ENCODE results near the gene GALC. TPM values are rescaled to one million over a fixed set of nuclear protein-coding genes. Genes with fewer than 3 reads are reported as not detected.

GALC gene
- total and polyA plus RNA-seq, 9 of the 15 experiments (the other 6 are each of a cell fraction or from before 2014, with no cell fraction given) = 1.6 to 15.0 (median 7.3) TPM

DNA sequence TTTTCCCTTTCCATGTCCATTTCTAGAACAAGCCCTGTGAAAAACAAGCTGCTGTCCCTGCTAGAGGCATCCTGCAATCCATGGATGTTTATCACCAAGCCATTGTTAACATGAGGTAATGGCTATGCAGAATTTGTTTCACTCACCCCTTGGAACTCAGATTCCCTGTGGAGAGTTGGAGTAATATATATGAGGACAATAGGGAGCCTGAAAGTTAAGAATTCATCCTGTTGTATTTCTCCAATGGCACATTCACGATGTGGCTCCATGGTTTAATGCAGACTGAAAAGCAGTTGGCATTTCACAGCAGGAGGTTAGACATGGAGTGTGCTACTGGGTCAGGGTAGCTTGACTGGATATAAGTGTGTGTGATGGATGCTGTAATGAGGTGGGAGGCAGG, 44.3 kb upstream of the GALC start (continued):
- TF ChIP-seq, protein P1, sequence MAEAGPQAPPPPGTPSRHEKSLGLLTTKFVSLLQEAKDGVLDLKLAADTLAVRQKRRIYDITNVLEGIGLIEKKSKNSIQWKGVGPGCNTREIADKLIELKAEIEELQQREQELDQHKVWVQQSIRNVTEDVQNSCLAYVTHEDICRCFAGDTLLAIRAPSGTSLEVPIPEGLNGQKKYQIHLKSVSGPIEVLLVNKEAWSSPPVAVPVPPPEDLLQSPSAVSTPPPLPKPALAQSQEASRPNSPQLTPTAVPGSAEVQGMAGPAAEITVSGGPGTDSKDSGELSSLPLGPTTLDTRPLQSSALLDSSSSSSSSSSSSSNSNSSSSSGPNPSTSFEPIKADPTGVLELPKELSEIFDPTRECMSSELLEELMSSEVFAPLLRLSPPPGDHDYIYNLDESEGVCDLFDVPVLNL (CRISPR knock-in tag; IDR thresholded peaks at IDR 0.05; ENCODE audit: low read depth) = no peak
- TF ChIP-seq SAFB2 (IDR thresholded peaks at IDR 0.05; ENCODE audit: borderline replicate concordance, low read depth, low read length, severe bottlenecking) = no peak
- TF ChIP-seq MAFK (IDR thresholded peaks at IDR 0.05; ENCODE audit: low read length) = no peak
- TF ChIP-seq DMBX1 (CRISPR knock-in tag; IDR thresholded peaks at IDR 0.05; ENCODE audit: borderline replicate concordance) = no peak

DNA sequence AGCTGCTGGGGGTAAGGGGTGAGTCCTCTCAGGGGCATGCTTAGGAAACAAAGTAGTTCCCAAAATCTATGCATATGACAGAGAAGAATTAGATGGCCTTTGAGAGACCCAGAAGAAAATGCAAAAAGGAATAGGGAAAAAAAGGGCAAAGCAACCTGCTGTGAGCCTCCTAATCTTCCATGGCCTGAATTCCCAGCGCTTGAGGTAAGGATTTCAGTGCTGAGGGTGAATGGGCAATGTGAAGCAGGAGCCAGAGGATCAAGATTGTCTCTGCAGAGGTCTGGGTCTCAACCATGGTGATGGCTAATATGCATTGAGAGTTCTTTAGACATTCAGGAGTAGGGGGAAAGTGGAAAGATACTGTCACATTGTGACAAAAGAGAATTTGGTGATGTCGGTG, 43.4 kb upstream of the GALC start:
- Histone ChIP-seq H3K4me2 (ENCODE audit: insufficient read depth, low read length) (no peak overlapping the region), H4K20me1 (replicated peaks; ENCODE audit: control insufficient read depth, insufficient read depth, low read length) (no peaks in the 10 kb centered on the region), H3K9me3 (replicated peaks; ENCODE audit: control insufficient read depth, insufficient read depth, low read depth, low read length) (no peaks in the 10 kb centered on the region), H3K36me3 (ENCODE audit: control insufficient read depth, insufficient read depth, low read length) (no peaks in the 10 kb centered on the region), H3K9me1 (ENCODE audit: control insufficient read depth, insufficient read depth, low read length) (no peaks in the 10 kb centered on the region), H3K9ac (ENCODE audit: insufficient read depth in 1 of 2, low read depth in 2 of 2, low read length in 2 of 2) (no peak overlapping the region), H3K27ac (ENCODE audit: extremely low read depth, low read depth, low read length) (no peak overlapping the region), H3K4me1 (replicated peaks in 1 of 2; ENCODE audit: control insufficient read depth in 2 of 2, insufficient read depth in 2 of 2, low read length in 2 of 2) (no peaks in the 10 kb centered on the region), H2AFZ (ENCODE audit: low read depth, low read length) (no peak overlapping the region), H3K4me3 (no peak overlapping the region), H3K27me3 (ENCODE audit: control insufficient read depth in 2 of 2, insufficient read depth in 2 of 2, low read length in 2 of 2) (peaks cover 0 to 3% of the 10 kb centered on the region in 2 experiments; a peak in 1 of 5 replicates), H3K79me2 (ENCODE audit: control insufficient read depth, insufficient read depth, low read length) (no peaks in the 10 kb centered on the region)
- ATAC-seq (no peak), FAIRE-seq (no peak), DNase-seq (ENCODE audit: extremely low read depth in 1 of 4, low spot score in 3 of 4) (no peak)
- ChIA-PET CTCF (ENCODE audit: low intra/inter-chr PET ratio) (no interaction called here), POLR2A (no interaction called here)
- TF ChIP-seq, protein P2, sequence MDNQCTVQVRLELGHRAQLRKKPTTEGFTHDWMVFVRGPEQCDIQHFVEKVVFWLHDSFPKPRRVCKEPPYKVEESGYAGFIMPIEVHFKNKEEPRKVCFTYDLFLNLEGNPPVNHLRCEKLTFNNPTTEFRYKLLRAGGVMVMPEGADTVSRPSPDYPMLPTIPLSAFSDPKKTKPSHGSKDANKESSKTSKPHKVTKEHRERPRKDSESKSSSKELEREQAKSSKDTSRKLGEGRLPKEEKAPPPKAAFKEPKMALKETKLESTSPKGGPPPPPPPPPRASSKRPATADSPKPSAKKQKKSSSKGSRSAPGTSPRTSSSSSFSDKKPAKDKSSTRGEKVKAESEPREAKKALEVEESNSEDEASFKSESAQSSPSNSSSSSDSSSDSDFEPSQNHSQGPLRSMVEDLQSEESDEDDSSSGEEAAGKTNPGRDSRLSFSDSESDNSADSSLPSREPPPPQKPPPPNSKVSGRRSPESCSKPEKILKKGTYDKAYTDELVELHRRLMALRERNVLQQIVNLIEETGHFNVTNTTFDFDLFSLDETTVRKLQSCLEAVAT (IDR thresholded peaks at IDR 0.05) = no peak
- TF ChIP-seq STAT5A (IDR thresholded peaks at IDR 0.05; ENCODE audit: borderline replicate concordance, low read length) (no peak), KDM1A (IDR thresholded peaks at IDR 0.05) (no peak), NFRKB (IDR thresholded peaks at IDR 0.05; ENCODE audit: low read depth) (no peak), FIP1L1 (IDR thresholded peaks at IDR 0.05; ENCODE audit: low read depth, low read length, poor library complexity, severe bottlenecking) (no peak), HDGF (IDR thresholded peaks at IDR 0.05) (no peak)
- TF ChIP-seq, protein P3, sequence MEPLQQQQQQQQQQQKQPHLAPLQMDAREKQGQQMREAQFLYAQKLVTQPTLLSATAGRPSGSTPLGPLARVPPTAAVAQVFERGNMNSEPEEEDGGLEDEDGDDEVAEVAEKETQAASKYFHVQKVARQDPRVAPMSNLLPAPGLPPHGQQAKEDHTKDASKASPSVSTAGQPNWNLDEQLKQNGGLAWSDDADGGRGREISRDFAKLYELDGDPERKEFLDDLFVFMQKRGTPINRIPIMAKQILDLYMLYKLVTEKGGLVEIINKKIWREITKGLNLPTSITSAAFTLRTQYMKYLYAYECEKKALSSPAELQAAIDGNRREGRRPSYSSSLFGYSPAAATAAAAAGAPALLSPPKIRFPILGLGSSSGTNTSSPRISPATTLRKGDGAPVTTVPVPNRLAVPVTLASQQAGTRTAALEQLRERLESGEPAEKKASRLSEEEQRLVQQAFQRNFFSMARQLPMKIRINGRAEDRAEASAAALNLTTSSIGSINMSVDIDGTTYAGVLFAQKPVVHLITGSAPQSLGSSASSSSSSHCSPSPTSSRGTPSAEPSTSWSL (CRISPR knock-in tag; IDR thresholded peaks at IDR 0.05; ENCODE audit: borderline replicate concordance) = no peak
- TF ChIP-seq, protein P4, sequence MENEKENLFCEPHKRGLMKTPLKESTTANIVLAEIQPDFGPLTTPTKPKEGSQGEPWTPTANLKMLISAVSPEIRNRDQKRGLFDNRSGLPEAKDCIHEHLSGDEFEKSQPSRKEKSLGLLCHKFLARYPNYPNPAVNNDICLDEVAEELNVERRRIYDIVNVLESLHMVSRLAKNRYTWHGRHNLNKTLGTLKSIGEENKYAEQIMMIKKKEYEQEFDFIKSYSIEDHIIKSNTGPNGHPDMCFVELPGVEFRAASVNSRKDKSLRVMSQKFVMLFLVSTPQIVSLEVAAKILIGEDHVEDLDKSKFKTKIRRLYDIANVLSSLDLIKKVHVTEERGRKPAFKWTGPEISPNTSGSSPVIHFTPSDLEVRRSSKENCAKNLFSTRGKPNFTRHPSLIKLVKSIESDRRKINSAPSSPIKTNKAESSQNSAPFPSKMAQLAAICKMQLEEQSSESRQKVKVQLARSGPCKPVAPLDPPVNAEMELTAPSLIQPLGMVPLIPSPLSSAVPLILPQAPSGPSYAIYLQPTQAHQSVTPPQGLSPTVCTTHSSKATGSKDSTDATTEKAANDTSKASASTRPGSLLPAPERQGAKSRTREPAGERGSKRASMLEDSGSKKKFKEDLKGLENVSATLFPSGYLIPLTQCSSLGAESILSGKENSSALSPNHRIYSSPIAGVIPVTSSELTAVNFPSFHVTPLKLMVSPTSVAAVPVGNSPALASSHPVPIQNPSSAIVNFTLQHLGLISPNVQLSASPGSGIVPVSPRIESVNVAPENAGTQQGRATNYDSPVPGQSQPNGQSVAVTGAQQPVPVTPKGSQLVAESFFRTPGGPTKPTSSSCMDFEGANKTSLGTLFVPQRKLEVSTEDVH (IDR thresholded peaks at IDR 0.05; ENCODE audit: low read depth, partially characterized antibody) = no peak
- TF ChIP-seq, protein P5, sequence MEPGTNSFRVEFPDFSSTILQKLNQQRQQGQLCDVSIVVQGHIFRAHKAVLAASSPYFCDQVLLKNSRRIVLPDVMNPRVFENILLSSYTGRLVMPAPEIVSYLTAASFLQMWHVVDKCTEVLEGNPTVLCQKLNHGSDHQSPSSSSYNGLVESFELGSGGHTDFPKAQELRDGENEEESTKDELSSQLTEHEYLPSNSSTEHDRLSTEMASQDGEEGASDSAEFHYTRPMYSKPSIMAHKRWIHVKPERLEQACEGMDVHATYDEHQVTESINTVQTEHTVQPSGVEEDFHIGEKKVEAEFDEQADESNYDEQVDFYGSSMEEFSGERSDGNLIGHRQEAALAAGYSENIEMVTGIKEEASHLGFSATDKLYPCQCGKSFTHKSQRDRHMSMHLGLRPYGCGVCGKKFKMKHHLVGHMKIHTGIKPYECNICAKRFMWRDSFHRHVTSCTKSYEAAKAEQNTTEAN (CRISPR knock-in tag; IDR thresholded peaks at IDR 0.05) = no peak
- in situ Hi-C loops (cut with MboI) = no loop called here
- BruUV-seq (replicated peaks) = no TSS peak
- 0% methylated on average over 2 of the region's 2 CpGs for WGBS (ENCODE audit: insufficient coverage, low coverage, missing lambda C conversion rate)
- intact Hi-C loops (cut with micrococcal nuclease) = no loop called here
